PC-3 (cell line): ENCODE results near the gene MMP14.

ENCODE experiments used
- CTCF ChIP-seq: fragments of 300-600 bp; sonication (generic); conservative IDR thresholded peaks from 2 replicates; pipeline ENCODE4 v1.5.1; 2017; ENCODE audit warnings: antibody characterized with exemption, low read depth, mild to moderate bottlenecking, low read length
- EZH2 ChIP-seq: fragments of 300-600 bp; sonication (generic); IDR thresholded peaks from one replicate; pipeline ENCODE4 v1.6.1; 2017; ENCODE audit warnings: antibody characterized with exemption, mild to moderate bottlenecking, low read length; ENCODE audit not compliant: unreplicated experiment
- EZH2phosphoT487 ChIP-seq: fragments of 300-600 bp; sonication (generic); IDR thresholded peaks from 2 replicates; pipeline ENCODE4 v1.6.1; 2018; ENCODE audit warnings: mild to moderate bottlenecking, antibody characterized with exemption, low read length, borderline replicate concordance

- TF ChIP-seq CTCF, result no peak
- no peak for TF ChIP-seq EZH2
- TF ChIP-seq EZH2phosphoT487, result no peak
These were observed 47.8 kb downstream of the MMP14 start for GRCh38 chr14:22884076-22884737.
